ENCODE results near the gene INTS13.

The INTS13 gene

DNA sequence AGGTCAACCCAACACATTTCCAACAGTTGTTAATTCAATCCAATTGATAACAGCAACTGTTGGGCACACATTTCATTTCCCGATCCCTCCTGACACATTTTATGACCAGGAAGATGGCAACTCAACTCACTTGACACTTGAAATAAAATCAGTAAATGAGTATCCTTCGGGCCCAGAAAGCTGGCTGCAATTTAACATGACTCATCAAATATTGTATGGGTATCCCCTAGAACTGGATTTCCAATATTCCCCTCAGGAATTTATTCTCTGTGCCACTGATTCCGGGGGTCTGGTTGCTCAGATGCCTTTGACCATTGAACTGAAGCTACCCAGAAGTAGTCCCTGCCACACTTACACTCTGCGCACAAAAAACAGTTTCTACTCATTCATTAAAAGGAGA, 42.1 kb downstream of the INTS13 start:
- no peak for TF ChIP-seq GATA2 (IDR thresholded peaks at IDR 0.05; ENCODE audit: low read depth, low read length)
- no peak for TF ChIP-seq GATA3 (IDR thresholded peaks at IDR 0.05; ENCODE audit: low read depth, low read length)

DNA sequence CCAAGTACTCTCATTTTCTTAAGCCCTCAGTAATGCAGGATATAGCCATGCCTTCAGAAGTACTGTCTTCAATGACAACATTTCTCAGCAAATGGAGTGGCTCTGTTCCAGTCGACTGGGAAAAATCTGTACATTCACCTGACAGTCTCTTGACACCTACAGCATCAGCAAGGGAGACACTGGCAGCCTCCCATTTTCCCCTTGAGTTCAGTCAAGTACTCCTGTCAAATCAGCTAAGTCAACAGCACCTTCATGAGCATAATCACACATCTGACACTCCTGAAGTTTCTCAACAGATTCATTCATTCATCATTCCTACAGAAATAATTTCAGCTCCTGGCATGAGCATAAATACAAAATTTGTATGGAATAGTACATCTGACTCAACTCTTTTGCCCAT, 46.1 kb downstream of the INTS13 start:
- TF ChIP-seq GATA2 (IDR thresholded peaks at IDR 0.05; ENCODE audit: low read depth, low read length) (no peak), GATA3 (IDR thresholded peaks at IDR 0.05; ENCODE audit: low read depth, low read length) (no peak)

DNA sequence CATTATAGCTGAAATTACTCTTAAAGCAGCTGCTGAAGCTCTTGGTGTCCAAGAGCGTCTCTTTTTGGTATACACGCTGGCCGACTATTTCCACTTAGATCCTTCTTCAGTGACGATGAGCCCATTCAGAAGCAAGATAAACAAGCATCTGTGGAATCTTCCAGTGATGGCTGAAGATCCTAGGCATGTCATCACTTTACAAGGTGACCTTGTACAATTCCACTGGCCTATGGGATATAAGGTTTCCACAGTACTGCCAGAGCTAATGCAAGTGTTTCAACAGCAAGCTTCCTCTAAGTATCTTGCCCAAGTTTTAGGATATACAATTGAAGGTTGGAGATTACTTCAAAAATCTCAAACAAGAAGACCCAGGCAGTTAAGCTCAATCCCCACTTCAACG, 47.0 kb downstream of the INTS13 start:
- TF ChIP-seq GATA2 (IDR thresholded peaks at IDR 0.05; ENCODE audit: low read depth, low read length) (no peak), GATA3 (IDR thresholded peaks at IDR 0.05; ENCODE audit: low read depth, low read length) (no peak)

DNA sequence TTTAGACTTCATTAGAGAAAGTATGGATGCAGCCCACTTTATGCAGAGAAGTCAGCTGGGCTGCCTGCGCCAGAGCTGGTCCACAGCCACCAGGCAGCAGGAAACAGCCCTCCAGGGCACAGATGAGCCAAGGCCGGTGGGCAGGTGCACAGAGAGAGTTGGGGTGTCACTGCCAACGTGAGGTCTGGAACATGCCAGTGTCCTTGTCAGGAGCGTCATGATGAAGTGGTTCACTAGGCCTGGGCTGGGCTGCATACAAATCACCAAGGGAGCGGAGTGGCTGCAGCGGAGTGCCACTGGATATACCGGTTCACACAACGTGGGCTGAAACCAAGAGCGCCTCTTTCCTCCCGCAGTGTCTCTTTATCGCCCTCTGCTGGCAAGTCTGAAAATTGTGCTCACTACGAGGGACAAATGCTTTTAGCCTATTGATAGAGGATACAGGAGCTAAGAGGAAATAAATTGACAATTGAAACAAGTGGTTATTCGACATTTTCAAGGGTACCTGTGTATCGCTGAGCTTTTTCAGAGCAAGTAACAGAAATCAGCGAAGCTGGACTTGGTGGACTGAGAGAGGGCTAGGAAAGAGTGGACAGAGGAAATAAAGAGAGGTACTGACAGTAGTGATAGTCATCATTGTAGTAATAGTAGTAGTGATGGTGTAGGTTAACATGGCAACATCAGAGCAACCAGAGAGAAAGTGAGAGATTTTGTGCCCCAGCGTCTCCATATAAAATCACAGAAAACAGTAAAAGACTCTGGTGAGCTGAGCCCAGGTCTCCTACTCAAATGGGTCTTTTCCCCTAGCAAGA, 52.8 kb downstream of the INTS13 start:
- TF ChIP-seq GATA2 (IDR thresholded peaks at IDR 0.05; ENCODE audit: low read depth, low read length) = no peak
- TF ChIP-seq GATA3 (IDR thresholded peaks at IDR 0.05; ENCODE audit: low read depth, low read length) = no peak

- TF ChIP-seq GATA2 (IDR thresholded peaks at IDR 0.05; ENCODE audit: low read depth, low read length) (no peak), GATA3 (IDR thresholded peaks at IDR 0.05; ENCODE audit: low read depth, low read length) (no peak)
These were observed 57.2 kb downstream of the INTS13 start for GRCh38 chr12:26880625-26881024.

- no peak for TF ChIP-seq GATA2 (IDR thresholded peaks at IDR 0.05; ENCODE audit: low read depth, low read length)
- TF ChIP-seq GATA3 (IDR thresholded peaks at IDR 0.05; ENCODE audit: low read depth, low read length) = no peak
These were observed 59.1 kb downstream of the INTS13 start for GRCh38 chr12:26878661-26879119.

DNA sequence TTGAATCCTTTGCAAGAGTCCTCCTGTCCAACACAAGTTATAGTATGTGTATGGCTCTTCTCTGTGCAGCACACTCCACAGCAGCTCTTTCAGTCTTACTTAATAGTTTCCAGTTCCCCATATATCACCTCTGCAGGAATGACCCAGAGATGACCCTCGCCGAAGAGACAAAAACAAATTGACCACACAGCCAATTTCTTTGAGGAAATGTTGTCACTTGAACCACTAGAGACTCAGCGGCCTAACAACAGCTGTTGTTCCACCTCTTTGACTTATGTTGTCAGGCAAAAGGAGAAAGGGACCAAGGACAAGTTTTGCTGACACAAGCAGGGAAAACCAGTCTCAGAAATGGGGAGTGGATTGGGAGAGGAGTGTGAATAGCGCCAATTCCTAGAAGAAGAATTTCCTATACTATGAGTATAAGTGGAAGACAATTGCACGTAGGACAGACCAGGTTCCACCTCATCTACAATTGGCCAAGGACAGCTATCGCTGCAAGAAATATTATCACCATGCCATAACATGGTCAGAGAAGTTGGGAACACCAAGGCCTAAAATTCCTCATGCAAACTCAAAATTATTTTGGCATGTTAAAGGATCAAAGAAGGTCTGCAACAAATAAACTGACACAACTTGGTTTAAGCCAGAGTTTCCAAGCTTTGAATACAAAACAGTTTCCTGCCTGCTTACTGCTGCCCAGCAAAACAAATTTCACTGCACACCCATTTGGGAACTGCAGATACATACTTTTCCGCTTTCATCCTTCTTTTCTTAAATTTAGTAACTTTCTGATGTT, 63.1 kb downstream of the INTS13 start:
- TF ChIP-seq GATA2 (IDR thresholded peaks at IDR 0.05; ENCODE audit: low read depth, low read length) = no peak
- no peak for TF ChIP-seq GATA3 (IDR thresholded peaks at IDR 0.05; ENCODE audit: low read depth, low read length)

GRCh38 chr12:26872625-26873024, 65.2 kb downstream of the INTS13 start:
- TF ChIP-seq GATA3 (IDR thresholded peaks at IDR 0.05; ENCODE audit: low read depth, low read length) (no peak), GATA2 (IDR thresholded peaks at IDR 0.05; ENCODE audit: low read depth, low read length) (no peak)

DNA sequence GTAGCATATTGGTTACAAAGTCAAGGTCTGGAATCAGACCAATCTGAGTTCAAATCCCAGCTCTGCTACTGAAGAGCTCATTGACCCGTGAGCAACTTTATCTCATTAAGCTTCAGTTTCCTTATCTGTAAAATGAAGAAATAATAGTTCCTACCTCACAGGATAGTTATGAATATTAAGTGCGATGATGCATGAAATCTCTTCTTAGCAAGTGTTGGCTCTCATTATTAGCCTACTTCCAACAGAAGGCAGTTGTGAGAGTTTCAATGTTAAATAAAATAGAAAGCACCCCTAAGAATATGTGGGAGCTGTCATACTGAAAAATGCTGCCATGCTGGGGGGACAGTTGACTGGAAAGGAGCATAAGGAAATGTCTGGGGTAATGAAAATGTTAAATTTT, 65.8 kb downstream of the INTS13 start:
- no peak for TF ChIP-seq GATA2 (IDR thresholded peaks at IDR 0.05; ENCODE audit: low read depth, low read length)
- TF ChIP-seq GATA3 (IDR thresholded peaks at IDR 0.05; ENCODE audit: low read depth, low read length) = no peak

GRCh38 chr12:26870491-26871419, 67.0 kb downstream of the INTS13 start:
- TF ChIP-seq GATA2 (IDR thresholded peaks at IDR 0.05; ENCODE audit: low read depth, low read length) = peak; percentile 93
- TF ChIP-seq GATA3 (IDR thresholded peaks at IDR 0.05; ENCODE audit: low read depth, low read length) = peak; percentile 83

DNA sequence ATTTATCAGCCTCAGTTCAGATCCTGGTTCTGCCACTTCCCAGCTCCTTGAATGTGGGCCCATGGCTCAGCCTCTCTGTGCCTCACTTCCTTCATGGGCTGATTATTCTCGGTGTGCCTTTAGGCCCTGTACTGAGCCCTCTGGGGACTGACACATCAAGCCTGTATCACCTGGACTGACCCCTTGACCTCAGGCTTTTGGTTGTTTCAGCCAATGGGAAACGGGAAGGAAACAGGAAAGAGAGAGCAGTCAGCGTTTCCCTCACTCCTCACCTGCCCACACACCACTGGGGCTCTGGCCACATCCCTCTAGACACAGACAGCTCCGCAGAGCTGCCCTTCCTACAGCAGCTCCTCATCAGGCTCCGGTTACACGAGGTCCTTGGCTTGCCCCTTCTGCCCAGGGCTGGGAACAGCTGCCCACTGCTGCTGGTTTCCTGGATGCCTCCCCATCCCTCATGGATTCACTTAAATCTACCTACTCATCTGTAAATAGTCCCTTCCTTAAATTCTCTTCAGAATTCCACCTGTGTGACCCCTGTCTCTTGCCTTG, 67.8 kb downstream of the INTS13 start:
- TF ChIP-seq GATA3 (IDR thresholded peaks at IDR 0.05; ENCODE audit: low read depth, low read length) = no peak
- no peak for TF ChIP-seq GATA2 (IDR thresholded peaks at IDR 0.05; ENCODE audit: low read depth, low read length)

GRCh38 chr12:26869104-26869494, 68.7 kb downstream of the INTS13 start:
- TF ChIP-seq GATA2 (IDR thresholded peaks at IDR 0.05; ENCODE audit: low read depth, low read length) (no peak), GATA3 (IDR thresholded peaks at IDR 0.05; ENCODE audit: low read depth, low read length) (no peak)

- TF ChIP-seq GATA2 (IDR thresholded peaks at IDR 0.05; ENCODE audit: low read depth, low read length) (peak; percentile 54), GATA3 (IDR thresholded peaks at IDR 0.05; ENCODE audit: low read depth, low read length) (no peak)
These were observed 69.2 kb downstream of the INTS13 start for GRCh38 chr12:26868447-26869103.
